Activated CD4-positive, alpha-beta T cell treated with anti-CD3 and anti-CD28 coated beads, Interleukin-10, Interleukin-2, amounts not matched to agents 100 ng/mL and 50 ng/mL, durations not matched to agents 16 hours and 8 hours (primary cell): ENCODE results near the gene FADD.
A peak's percentile ranks its signal among the peaks of the same experiment; 100 is the strongest.
"Not testable (repeated sequence)": the region's sequence is repeated elsewhere in the genome, so short reads cannot be mapped to it uniquely, and the experiment has no call there.

Source experiments
- DNase-seq: peaks from one replicate; pipeline ENCODE4 v3.0.0-alpha.2; 2020

FADD gene

DNA sequence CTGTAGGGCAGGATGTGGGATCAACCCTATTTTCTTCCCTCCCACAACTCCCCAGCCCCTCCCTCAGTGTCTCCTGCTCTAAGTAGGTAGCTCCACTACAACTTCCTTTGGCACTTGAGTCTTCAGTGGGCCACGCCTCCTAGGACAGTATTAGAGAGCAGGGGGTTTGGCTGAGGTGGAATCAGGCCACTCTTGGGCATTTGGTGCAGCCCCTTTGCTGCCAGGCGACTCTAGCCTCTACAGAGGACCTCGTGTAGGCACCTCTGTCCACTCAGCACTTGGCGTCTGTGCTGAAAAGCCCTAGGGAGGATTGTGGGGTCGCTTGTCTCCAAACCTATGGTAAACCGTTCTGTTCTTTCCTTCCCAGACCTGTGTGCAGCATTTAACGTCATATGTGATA is 2.7 kb downstream of the FADD start:
- DNase-seq, result peak; percentile 15

DNA sequence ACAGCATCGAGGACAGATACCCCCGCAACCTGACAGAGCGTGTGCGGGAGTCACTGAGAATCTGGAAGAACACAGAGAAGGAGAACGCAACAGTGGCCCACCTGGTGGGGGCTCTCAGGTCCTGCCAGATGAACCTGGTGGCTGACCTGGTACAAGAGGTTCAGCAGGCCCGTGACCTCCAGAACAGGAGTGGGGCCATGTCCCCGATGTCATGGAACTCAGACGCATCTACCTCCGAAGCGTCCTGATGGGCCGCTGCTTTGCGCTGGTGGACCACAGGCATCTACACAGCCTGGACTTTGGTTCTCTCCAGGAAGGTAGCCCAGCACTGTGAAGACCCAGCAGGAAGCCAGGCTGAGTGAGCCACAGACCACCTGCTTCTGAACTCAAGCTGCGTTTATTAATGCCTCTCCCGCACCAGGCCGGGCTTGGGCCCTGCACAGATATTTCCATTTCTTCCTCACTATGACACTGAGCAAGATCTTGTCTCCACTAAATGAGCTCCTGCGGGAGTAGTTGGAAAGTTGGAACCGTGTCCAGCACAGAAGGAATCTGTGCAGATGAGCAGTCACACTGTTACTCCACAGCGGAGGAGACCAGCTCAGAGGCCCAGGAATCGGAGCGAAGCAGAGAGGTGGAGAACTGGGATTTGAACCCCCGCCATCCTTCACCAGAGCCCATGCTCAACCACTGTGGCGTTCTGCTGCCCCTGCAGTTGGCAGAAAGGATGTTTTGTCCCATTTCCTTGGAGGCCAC is 3.3 kb downstream of the FADD start:
- DNase-seq, result no peak

GRCh38 chr11:70206982-70207376 is 3.9 kb downstream of the FADD start:
- no peak for DNase-seq

DNA sequence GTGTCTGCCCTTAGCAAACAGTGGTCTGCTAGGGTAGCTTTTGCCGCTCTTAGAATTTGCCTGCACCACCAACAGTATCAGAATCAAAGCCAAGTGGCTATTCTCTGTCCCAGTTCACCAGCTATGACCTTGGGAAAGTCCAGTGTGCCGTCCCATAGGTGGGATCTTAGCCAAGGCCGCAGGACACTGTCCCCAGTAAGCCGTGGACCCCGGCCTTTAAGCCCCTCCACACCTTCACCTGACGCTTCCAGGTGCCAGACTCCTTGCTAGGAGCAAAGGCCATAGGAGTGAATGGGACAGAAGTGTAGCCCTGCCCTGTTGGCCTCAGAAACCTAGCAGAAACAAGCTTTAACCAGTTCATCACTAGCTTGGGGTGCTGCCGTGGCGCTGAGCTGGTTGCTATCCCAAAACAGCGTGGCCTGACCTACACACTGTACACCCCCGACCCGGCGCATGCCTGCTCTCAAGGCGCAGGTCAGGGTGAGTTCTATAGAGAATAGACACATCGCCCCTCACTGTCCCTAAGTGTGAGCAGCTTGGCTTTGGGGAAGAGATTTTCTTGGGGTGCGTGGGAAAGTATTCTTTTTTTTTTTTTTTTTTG is 4.5 kb downstream of the FADD start:
- DNase-seq, result no peak

DNA sequence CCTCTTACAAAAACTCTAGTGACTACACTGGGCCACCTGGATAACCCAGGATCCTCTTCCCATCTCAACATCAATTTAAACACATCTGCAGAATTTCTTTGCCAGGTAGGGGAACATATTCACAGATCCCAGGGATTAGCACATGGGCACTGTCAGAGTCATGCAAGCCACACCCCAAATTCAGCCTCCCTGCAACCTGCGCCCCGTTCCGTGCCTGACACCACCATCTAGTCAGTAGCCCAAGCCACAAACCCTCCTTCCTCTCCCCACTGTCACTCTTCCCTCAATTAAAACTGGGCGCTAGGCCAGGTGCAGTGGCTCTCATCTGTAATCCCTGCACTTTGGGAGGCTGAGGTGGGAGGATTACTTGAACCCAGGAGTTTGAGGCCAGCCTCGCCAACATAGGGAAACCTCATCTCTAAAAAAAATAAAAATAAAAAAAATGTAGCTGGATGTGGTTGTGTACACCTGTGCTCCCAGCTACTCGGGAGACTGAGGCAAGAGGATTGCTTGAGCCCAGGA is 6.4 kb downstream of the FADD start:
- no peak for DNase-seq

DNA sequence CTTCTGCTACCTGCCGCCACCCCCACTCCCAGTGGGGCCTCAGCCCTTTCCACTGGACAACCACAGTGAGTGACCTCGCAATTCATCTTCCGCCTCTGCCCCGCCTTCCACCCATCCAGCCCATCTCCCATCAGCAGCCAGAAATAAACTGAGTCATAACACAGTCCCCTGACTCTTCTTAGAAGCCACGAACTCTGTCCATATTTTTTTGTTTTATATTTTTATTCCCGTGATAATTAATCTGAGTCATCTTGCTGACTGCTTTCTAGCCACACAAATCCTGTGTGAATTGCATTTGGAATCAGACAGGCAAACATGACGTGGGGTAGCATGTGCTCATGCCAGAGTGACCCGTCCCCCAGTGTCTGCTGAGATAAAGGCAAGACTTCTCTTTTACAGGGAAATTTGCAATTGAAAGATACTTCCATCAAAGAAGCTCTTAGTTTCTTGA is 7.0 kb downstream of the FADD start:
- DNase-seq, result no peak

DNA sequence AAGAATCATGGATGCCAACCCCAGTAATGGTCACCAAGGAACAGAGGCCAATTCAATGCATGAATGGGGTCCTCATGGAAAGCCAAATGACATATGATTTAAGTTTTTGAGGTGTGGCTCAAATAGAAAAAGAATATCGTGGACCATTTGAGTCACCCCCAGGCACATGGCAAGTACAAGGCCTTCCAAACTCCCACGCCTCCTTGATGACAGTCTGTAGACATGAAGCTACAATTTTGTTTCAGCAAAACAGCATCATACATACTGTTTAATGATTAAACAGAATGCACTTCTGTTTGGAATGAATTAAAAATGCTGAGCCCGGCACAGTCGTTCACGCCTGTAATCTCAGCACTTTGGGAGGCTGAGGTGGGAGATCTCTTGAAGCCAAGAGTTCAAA is 7.4 kb downstream of the FADD start:
- no peak for DNase-seq

DNA sequence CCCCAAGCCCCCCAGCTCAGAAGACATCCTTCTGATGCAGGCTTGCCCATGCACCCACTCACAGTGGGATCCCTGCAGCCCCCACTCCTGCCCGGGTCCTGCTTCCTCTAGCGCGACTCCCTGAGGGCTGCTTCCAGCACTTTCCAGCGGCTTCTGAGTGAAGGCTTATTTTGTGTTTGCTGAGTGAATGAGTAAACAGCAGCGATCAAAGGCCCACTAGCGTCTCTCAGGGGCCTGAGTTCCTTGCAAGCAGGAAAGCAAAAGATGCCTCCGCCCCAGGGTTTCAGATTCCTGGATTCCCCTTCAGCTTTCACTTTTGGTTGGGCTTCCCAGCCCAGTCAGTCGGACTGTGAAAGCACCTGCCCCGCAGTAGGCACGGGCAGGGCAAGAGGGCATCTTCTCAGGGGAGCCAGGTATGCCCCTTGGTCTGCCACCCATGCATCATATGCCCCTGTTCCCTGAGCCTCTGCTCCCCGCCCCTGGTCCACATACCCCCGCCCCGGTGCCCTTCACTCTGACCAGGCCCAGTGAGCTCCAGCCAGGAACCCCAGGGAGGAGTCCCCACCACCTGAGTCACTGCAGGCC is 9.2 kb downstream of the FADD start:
- no peak for DNase-seq

DNA sequence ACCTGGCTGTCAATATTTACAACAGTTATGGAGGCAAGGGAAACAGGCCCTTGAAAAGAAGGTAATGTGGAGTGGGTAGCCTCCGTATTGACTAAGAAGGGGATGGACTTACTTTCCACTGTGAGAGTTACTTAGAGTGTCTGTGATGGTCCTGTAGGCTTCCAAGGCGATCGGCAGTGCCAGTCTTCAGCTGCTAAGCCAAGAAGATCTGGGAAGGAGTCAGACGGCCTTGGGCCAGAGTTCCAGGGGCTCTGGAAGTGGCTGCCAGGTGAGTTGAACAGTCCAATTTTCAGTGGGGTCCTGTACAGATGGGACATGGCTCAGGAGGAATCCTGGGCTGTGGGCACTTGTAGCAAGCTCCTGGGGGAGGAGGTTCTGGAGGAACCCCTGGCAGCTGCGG is 14.3 kb downstream of the FADD start:
- not testable (repeated sequence) for DNase-seq

DNA sequence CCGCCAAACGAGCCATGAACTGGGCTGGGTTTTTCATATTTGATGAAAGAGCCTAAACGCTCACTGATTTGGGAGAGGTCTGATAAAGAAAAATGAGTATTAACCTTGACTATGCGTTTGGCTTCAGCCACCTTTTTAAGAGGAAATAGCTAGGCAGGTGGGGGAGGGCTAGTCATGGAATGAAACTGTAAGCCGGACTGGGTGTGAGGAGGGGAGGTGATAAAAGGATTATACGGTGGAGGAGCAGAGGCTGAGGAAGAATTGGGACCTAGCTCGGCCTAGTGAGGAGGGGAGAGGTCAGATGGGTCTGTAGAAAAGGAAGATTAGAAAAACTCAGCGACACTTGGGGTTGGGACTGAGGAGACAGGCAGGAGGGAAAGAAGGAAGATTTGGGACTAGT is 15.0 kb downstream of the FADD start:
- not testable (repeated sequence) for DNase-seq

GRCh38 chr11:70220136-70220535 is 17.0 kb downstream of the FADD start:
- DNase-seq, result no peak

GRCh38 chr11:70220920-70221319 is 17.8 kb downstream of the FADD start:
- no peak for DNase-seq

DNA sequence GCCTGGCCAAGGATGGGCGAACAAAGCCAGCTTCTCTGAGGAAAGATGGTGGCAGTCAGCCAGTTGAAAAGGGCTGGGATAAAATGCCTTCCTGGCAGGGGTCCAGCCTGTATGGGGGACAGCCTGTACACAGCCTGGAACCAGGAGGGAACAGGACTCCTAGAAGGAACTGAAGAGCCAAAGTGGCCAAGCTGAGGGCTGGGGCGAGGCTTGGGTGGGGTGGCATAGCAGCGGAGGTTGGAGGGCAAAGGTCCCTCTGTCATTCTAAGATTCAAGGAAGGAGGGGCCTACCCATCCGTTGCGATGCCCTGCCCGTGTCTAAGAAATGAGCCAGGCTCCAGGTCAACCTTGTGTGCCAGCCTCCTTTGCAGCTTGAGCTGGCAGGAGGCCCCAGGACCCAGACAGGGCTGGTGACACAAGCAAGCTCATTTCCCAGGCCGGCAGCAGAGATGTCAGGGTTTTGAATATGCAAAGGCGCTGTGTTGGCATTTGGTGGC is 22.6 kb downstream of the FADD start:
- no peak for DNase-seq

DNA sequence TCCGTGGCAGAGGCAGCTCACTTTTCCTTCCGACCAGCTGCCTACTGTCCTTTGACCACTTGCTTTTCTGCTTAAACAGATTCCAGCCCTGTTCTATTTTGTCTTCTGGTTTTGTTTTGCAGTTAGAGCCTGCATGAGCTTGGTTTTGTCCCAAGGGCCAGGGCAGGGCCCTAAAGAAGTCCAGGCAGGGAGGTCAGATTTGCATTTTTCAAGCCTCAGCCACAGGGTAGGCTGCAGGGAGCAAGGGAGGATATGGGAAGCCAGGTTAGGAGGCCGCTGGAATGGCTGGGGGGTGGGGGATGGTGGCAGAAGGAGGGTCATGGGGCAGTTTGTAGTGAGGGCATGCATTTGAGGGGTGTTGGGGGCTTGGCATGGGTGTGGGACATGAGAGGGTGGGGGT is 23.1 kb downstream of the FADD start:
- no peak for DNase-seq

DNA sequence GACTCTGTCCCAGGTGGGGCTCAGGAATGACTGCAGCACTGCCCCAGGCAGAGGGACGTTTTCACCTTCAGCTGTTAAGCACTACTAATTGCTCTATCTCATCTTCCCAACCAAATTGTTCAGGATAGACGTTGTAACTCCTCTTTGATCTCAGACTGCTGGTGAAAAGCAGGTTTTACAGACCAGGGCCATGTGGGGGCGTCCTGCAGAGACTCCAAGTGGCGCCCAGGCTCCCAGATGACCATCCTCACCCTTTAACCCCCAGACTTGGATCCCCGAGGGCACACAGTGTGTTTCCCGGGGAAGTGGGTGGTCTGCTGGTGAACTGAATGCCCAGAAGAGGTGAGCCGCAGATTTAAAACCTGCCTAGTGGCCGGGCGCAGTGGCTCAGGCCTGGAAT is 23.9 kb downstream of the FADD start:
- no peak for DNase-seq

- no peak for DNase-seq
Measured at GRCh38 chr11:70229737-70230136, 26.6 kb downstream of the FADD start.

- no peak for DNase-seq
Measured at GRCh38 chr11:70230151-70230839, 27.2 kb downstream of the FADD start.

DNA sequence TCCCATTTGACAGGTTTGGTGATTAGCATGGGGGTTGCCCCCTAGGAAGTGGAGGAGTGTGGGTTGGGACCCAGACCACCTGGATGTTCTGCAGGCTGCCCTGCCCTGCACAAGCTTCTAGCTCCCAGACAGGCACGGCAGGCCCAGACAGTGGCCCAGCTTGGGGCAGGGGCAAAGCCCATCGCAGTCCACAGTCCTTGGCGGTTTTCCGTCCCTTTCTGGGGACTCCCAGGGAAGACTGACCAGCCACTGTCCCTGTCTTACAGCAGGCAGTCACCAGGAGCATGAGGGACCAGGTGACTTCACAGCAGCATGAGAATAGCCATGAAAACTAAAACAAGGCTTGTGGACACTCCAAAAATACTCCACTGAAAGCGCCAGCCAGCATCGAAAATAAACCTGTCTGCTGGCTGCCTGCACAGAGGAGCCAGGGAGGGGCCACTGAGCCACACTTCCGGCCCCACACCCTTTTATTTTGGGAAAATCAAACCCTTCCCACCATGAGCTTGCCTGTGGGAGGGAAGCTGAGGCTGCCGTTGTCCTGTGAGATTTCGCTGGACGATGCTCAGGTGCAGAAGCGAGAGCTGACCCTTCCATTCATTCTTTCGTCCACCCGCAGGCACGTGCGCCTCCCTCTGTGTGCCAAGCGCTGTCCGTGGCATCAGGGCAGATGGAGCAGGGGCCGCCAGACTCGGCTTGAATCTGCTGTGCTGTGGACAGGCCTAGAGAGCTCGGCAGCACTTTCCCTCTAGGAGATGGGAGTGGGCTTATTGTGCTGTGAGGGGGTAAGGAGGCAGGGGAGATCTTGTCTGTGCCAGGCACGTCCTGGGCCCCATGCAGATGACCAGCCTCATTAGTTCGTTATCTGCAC is 28.0 kb downstream of the FADD start:
- no peak for DNase-seq

DNA sequence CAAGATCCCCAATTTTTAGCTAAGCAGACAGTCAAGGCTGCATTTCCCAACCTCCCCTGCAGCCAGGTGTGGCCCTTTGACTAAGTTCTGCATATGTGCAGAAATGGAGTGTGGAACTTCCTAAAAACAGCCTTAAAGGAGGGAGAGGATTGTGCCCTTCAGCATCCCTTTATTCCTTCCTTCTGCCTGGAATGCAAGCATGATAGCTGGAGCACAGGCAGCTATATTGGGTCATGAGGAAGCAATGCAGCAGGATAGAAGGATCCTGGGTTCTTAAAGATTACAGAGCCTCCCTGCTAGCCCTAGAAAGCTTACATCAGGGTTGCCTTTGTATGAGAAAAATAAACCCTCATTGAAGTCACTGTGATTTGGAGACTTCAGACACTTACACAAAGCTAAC is 29.9 kb downstream of the FADD start:
- no peak for DNase-seq

DNA sequence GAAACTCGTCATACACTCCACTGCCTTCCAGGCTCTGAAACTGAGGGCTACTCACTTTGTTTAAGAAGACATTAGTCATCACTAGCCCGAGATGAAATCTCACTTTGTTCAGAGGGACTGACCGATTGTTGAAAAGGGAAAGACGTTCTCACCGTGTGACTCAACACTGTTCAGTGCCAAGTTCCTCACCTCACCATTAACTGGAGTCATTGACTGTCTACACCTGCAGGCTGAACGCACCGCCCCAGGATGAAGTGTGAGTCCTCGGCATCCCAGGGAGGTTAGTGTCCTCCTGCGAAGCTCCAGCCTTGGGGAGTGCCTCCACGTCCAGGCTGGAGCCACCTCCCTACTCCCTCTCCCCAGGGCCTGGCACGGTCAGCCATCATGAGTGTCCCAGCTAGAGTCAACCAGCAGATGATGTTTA is 30.4 kb downstream of the FADD start:
- DNase-seq, result peak; percentile 10

- no peak for DNase-seq
Measured at GRCh38 chr11:70233962-70234361, 30.9 kb downstream of the FADD start.

DNA sequence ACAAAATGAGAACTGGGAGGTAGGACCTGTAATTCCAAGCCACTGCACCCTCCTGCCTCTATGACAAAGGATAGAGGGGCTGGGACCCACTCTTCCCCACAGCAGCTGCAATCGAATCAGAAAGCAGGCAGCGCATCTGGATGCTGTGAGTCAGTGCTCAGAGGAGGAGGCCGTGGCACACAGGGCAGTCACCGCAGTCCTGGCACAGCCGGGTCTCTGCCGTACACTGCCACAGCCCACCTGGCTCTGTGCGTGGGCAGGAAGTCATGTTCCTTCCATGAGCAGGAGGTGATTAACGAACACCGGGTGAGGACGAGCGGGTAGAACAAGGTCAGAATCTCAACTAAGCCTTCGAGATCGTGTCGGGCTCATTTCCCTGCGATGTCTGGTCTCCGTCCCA is 37.2 kb downstream of the FADD start:
- no peak for DNase-seq
